Measurements from ENCODE around the gene GRIP1.

GRIP1 gene

DNA sequence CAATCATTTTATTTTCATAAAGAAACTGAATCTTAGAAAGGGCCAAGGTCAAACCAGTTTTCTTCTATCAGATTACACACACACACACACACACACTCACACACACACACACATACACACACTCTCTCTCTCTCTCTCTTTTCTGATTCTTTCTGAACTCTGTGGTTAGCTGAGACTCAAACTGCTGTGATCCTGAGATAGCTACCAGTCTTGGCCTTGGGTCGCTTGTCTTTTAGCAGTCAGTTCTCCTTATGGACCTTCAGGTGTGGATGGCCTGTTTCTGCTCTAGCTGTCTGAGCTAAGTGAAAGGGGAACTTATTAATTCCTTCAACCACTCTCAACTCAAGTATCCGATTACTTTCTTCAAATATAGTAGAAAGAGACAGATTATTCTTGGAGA lies 145.1 kb downstream of the GRIP1 start:
- H3K4me2 ChIP-seq (ENCODE audit: low read length): no peak overlapping the region
- no peaks in the 10 kb centered on the region for H3K9me3 ChIP-seq (ENCODE audit: control insufficient read depth, low read length)
- H3K27ac ChIP-seq: no peak overlapping the region
- H3K9ac ChIP-seq: no peak overlapping the region
- no peak overlapping the region for H2AFZ ChIP-seq
- H3K79me2 ChIP-seq: no peaks in the 10 kb centered on the region
- H3K4me3 ChIP-seq (ENCODE audit: low read depth, low read length): no peak overlapping the region
- no peaks in the 10 kb centered on the region for H3K27me3 ChIP-seq (ENCODE audit: control insufficient read depth, insufficient read depth, low read length)
- no peak for TF ChIP-seq CTCF (IDR thresholded peaks at IDR 0.05)
- no peaks in the 10 kb centered on the region for H3K36me3 ChIP-seq (ENCODE audit: control insufficient read depth, insufficient read depth, low read length)
- no peaks in the 10 kb centered on the region for H3K4me1 ChIP-seq

DNA sequence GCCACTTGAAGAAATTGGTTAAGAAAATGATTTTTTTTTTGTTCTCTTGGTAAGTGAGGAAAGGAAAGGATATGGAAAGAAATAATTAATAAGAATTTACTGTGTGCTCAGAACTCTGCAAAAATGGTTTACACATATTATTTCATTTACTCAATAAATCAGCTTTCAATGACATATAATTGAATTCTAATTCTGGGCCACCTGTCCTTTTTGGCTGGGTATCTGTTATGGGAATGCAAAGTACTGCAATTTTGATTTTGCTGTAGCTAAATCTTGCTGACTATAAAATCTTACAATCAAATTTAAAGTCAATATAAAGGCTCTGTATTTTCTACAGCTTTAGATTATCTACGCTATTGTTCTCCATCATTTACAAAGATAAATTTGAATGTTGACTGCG lies 147.1 kb downstream of the GRIP1 start:
- no peaks in the 10 kb centered on the region for H3K79me2 ChIP-seq
- H3K27me3 ChIP-seq (ENCODE audit: control insufficient read depth, insufficient read depth, low read length): no peaks in the 10 kb centered on the region
- H2AFZ ChIP-seq: no peak overlapping the region
- no peaks in the 10 kb centered on the region for H3K4me1 ChIP-seq
- H3K27ac ChIP-seq: no peak overlapping the region
- TF ChIP-seq CTCF (IDR thresholded peaks at IDR 0.05): no peak
- no peak overlapping the region for H3K4me3 ChIP-seq (ENCODE audit: low read depth, low read length)
- no peak overlapping the region for H3K4me2 ChIP-seq (ENCODE audit: low read length)
- no peaks in the 10 kb centered on the region for H3K36me3 ChIP-seq (ENCODE audit: control insufficient read depth, insufficient read depth, low read length)
- H3K9me3 ChIP-seq (ENCODE audit: control insufficient read depth, low read length): no peaks in the 10 kb centered on the region
- H3K9ac ChIP-seq: no peak overlapping the region

DNA sequence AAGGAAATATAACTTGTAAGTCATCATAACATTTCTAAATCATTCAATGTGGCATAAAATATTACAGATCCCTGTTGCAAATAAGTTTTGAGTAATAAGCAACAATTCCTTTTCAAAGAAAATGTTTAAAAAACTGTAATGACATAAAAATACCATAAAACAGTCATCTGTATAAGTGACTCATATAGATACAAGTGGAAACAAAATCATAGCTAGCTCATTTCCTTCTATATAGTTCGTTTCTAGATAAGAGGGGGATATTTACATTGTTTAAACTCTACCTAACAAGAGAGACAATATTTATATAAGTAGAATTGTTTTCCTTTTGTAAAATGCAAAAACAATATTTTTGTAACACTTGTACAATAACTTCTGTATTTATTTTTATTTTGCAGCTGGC lies 148.9 kb downstream of the GRIP1 start:
- no peaks in the 10 kb centered on the region for H3K27me3 ChIP-seq (ENCODE audit: control insufficient read depth, insufficient read depth, low read length)
- no peaks in the 10 kb centered on the region for H3K36me3 ChIP-seq (ENCODE audit: control insufficient read depth, insufficient read depth, low read length)
- H3K4me2 ChIP-seq (ENCODE audit: low read length): no peak overlapping the region
- no peak overlapping the region for H3K4me3 ChIP-seq (ENCODE audit: low read depth, low read length)
- no peaks in the 10 kb centered on the region for H3K9me3 ChIP-seq (ENCODE audit: control insufficient read depth, low read length)
- TF ChIP-seq CTCF (IDR thresholded peaks at IDR 0.05): no peak
- no peaks in the 10 kb centered on the region for H3K79me2 ChIP-seq
- no peaks in the 10 kb centered on the region for H3K4me1 ChIP-seq
- no peak overlapping the region for H2AFZ ChIP-seq
- H3K27ac ChIP-seq: no peak overlapping the region
- no peak overlapping the region for H3K9ac ChIP-seq

GRCh38 chr12:66516561-66516960 lies 162.3 kb downstream of the GRIP1 start:
- Histone ChIP-seq H3K9ac (no peak overlapping the region), H3K36me3 (ENCODE audit: control insufficient read depth, insufficient read depth, low read length) (no peaks in the 10 kb centered on the region), H2AFZ (no peak overlapping the region), H3K27ac (no peak overlapping the region), H3K4me3 (ENCODE audit: low read depth, low read length) (no peak overlapping the region), H3K4me2 (ENCODE audit: low read length) (no peak overlapping the region), H3K9me3 (ENCODE audit: control insufficient read depth, low read length) (no peaks in the 10 kb centered on the region), H3K79me2 (no peaks in the 10 kb centered on the region), H3K27me3 (ENCODE audit: control insufficient read depth, insufficient read depth, low read length) (no peaks in the 10 kb centered on the region), H3K4me1 (no peaks in the 10 kb centered on the region)
- TF ChIP-seq CTCF (IDR thresholded peaks at IDR 0.05): no peak

DNA sequence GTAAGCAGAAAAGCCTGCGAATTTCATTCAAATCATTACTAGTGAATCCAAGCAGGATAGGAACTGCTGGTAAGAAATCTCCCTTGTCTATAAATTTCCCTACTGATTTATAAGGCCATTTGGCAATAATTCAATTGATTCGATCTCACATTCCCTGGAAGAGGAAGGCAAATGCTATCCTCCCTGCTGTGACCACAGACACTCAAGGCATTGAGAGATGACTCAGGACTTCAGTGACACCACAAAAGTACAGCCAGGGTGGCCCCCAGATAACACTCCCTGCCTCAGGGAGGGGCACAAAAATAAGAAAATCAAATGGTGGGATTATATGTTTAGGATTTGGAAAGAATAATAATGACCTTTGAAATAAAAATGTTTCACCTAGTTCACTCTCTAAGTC lies 162.7 kb downstream of the GRIP1 start:
- Histone ChIP-seq H3K9ac (no peak overlapping the region), H3K27me3 (ENCODE audit: control insufficient read depth, insufficient read depth, low read length) (no peaks in the 10 kb centered on the region), H3K36me3 (ENCODE audit: control insufficient read depth, insufficient read depth, low read length) (no peaks in the 10 kb centered on the region), H3K4me1 (no peaks in the 10 kb centered on the region), H2AFZ (no peak overlapping the region), H3K4me3 (ENCODE audit: low read depth, low read length) (no peak overlapping the region), H3K79me2 (no peaks in the 10 kb centered on the region), H3K27ac (no peak overlapping the region), H3K4me2 (ENCODE audit: low read length) (no peak overlapping the region), H3K9me3 (ENCODE audit: control insufficient read depth, low read length) (no peaks in the 10 kb centered on the region)
- no peak for TF ChIP-seq CTCF (IDR thresholded peaks at IDR 0.05)

Data from parathyroid adenoma (tissue), 2 donors.